GM12865 (cell line): ENCODE results near the gene SLCO4A1.

Experiments
- DNase-seq: peaks from one replicate; pipeline ENCODE4 v3.0.0; 2010; ENCODE audit warnings: low read depth
- H3K4me3 ChIP-seq: 2 replicates; pipeline ENCODE4 v1.5.1; 2011; ENCODE audit warnings: mild to moderate bottlenecking, low read depth, low read length, control low read depth
- CTCF ChIP-seq: IDR thresholded peaks from 2 replicates; pipeline ENCODE4 v1.5.1; 2011; ENCODE audit warnings: low read length, control low read depth, low read depth, inconsistent platforms; ENCODE audit not compliant: insufficient read depth; ENCODE audit errors: missing control alignments

The SLCO4A1 gene

GRCh38 chr20:62690261-62690820, 48.0 kb downstream of the SLCO4A1 start:
- H3K4me3 ChIP-seq = no peak overlapping the region
- no peak for DNase-seq
- no peak for TF ChIP-seq CTCF

DNA sequence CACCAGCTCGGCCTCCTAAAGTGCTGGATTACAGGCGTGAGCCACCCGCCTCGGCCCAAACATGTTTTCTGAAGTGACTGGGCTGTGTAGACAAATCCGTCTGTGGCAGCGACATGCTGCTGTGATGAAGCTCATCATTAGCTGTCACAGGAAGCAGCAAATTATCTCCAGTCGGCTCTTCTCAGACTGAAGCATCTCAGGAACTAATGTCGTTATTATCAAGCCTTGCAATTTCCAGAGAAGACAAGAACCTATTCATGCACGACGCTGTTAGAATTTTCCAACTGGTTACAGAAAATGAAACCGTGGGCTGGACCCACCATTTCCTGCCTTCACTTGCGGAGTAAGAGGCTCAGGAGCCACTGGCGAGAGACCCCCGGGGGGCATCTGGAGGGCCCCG, 49.2 kb downstream of the SLCO4A1 start:
- H3K4me3 ChIP-seq = no peak overlapping the region
- no peak for TF ChIP-seq CTCF
- no peak for DNase-seq

DNA sequence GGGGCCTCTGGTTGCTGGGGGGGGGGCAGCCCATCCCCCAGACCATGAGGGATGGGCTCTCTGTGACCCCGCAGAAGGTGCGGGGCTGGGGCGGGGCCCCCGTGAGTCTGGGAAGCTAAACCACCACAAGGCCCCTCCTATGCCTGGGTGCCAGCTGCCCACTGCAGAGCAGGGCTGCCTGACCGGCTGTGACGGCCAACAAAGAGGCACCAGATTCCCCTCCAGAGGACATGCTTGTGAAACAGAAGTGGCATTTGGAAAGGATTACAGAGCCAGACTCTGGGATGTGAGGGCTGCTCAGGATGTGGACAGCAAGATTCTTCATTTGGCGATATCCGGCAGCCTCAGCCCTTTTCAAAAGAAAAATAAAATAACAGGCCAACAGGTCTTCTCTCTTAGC, 49.9 kb downstream of the SLCO4A1 start:
- H3K4me3 ChIP-seq = no peak overlapping the region
- no peak for DNase-seq
- no peak for TF ChIP-seq CTCF

DNA sequence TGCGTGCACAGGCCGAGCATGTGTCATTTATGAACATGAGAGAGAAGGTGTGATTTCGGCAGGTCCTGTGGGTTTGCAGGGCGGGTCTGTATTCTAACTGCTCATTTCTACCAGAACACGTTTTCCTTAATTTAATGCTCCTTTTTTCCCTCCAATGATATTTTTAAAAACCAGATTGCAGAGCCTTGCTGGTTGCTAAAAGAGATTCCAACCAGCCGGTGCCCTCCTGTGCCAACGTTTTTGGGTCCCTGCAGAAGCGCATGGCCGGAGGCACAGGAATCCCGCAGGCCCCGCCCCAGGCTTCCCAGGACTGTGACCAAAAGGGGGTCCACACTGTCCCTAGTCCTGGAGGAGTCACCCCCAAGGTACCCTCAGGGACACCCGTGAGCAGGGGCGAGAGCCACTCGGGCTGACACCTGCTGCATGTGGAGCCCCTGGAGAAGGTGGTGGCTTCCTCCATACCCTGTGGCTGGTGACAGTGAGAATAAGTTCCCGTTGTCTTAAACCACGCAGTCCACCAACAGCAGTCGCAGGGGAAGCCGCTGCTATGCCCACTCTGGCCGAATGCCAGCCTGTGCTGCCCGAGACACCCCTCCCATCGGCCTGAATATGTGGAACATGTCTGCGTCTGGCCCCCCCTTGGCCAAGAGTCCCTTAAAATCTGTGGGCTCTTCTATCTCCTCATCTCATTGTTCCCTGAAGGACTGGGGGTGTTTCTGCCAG, 50.7 kb downstream of the SLCO4A1 start:
- no peak for DNase-seq
- no peak for TF ChIP-seq CTCF
- H3K4me3 ChIP-seq = no peak overlapping the region

GRCh38 chr20:62693524-62693922, 51.2 kb downstream of the SLCO4A1 start:
- TF ChIP-seq CTCF = no peak

GRCh38 chr20:62694106-62694505, 51.8 kb downstream of the SLCO4A1 start:
- TF ChIP-seq CTCF = no peak
- no peak overlapping the region for H3K4me3 ChIP-seq

More at GRCh38 chr20:62693524-62693922, 51.2 kb downstream of the SLCO4A1 start:
- DNase-seq = no peak
- no peak overlapping the region for H3K4me3 ChIP-seq

GRCh38 chr20:62694868-62695267, 52.6 kb downstream of the SLCO4A1 start:
- no peak for DNase-seq
- no peak overlapping the region for H3K4me3 ChIP-seq
- TF ChIP-seq CTCF = no peak

More at GRCh38 chr20:62694106-62694505, 51.8 kb downstream of the SLCO4A1 start:
- DNase-seq = no peak
